ENCODE data around the gene TPK1.
"Not testable (repeated sequence)": the region's sequence is repeated elsewhere in the genome, so short reads cannot be mapped to it uniquely, and the experiment has no call there.

The TPK1 gene

GRCh38 chr7:144792050-144792449 is 43.8 kb downstream of the TPK1 start:
- Histone ChIP-seq H3K27ac (ENCODE audit: low read length) (no peak overlapping the region), H3K27me3 (ENCODE audit: low read depth, low read length) (no peaks in the 10 kb centered on the region), H3K4me3 (ENCODE audit: low read depth in 1 of 2, low read length in 2 of 2) (no peak overlapping the region), H3K4me1 (ENCODE audit: control insufficient read depth in 1 of 2, insufficient read depth in 2 of 2, low read length in 2 of 2) (no peaks in the 10 kb centered on the region), H3K9me3 (ENCODE audit: control insufficient read depth in 1 of 2, low read length in 2 of 2) (no peaks in the 10 kb centered on the region), H3K36me3 (ENCODE audit: control insufficient read depth in 1 of 2, insufficient read depth in 2 of 2, low read length in 2 of 2) (no peaks in the 10 kb centered on the region)

GRCh38 chr7:144791488-144791887 is 44.4 kb downstream of the TPK1 start:
- H3K4me3 ChIP-seq (ENCODE audit: low read depth in 1 of 2, low read length in 2 of 2), result no peak overlapping the region
- H3K4me1 ChIP-seq (ENCODE audit: control insufficient read depth in 1 of 2, insufficient read depth in 2 of 2, low read length in 2 of 2), result no peaks in the 10 kb centered on the region
- H3K9me3 ChIP-seq (ENCODE audit: control insufficient read depth in 1 of 2, low read length in 2 of 2), result no peaks in the 10 kb centered on the region
- H3K27me3 ChIP-seq (ENCODE audit: low read depth, low read length), result no peaks in the 10 kb centered on the region
- no peaks in the 10 kb centered on the region for H3K36me3 ChIP-seq (ENCODE audit: control insufficient read depth in 1 of 2, insufficient read depth in 2 of 2, low read length in 2 of 2)
- H3K27ac ChIP-seq (ENCODE audit: low read length), result no peak overlapping the region

- H3K9me3 ChIP-seq (ENCODE audit: control insufficient read depth in 1 of 2, low read length in 2 of 2), result no peaks in the 10 kb centered on the region
- H3K36me3 ChIP-seq (ENCODE audit: control insufficient read depth in 1 of 2, insufficient read depth in 2 of 2, low read length in 2 of 2), result no peaks in the 10 kb centered on the region
- H3K27ac ChIP-seq (ENCODE audit: low read length), result no peak overlapping the region
- no peak overlapping the region for H3K4me3 ChIP-seq (ENCODE audit: low read depth in 1 of 2, low read length in 2 of 2)
- no peaks in the 10 kb centered on the region for H3K4me1 ChIP-seq (ENCODE audit: control insufficient read depth in 1 of 2, insufficient read depth in 2 of 2, low read length in 2 of 2)
- H3K27me3 ChIP-seq (ENCODE audit: low read depth, low read length), result no peaks in the 10 kb centered on the region
Observed at GRCh38 chr7:144787127-144787526, 48.7 kb downstream of the TPK1 start.

- H3K4me1 ChIP-seq (ENCODE audit: control insufficient read depth in 1 of 2, insufficient read depth in 2 of 2, low read length in 2 of 2), result no peaks in the 10 kb centered on the region
Observed at GRCh38 chr7:144786522-144786921, 49.3 kb downstream of the TPK1 start.

GRCh38 chr7:144786079-144786478 is 49.8 kb downstream of the TPK1 start:
- no peaks in the 10 kb centered on the region for H3K9me3 ChIP-seq (ENCODE audit: control insufficient read depth in 1 of 2, low read length in 2 of 2)
- no peak overlapping the region for H3K4me3 ChIP-seq (ENCODE audit: low read depth in 1 of 2, low read length in 2 of 2)
- H3K36me3 ChIP-seq (ENCODE audit: control insufficient read depth in 1 of 2, insufficient read depth in 2 of 2, low read length in 2 of 2), result no peaks in the 10 kb centered on the region
- no peaks in the 10 kb centered on the region for H3K4me1 ChIP-seq (ENCODE audit: control insufficient read depth in 1 of 2, insufficient read depth in 2 of 2, low read length in 2 of 2)
- H3K27me3 ChIP-seq (ENCODE audit: low read depth, low read length), result no peaks in the 10 kb centered on the region
- H3K27ac ChIP-seq (ENCODE audit: low read length), result no peak overlapping the region

More at GRCh38 chr7:144786522-144786921, 49.3 kb downstream of the TPK1 start:
- no peaks in the 10 kb centered on the region for H3K9me3 ChIP-seq (ENCODE audit: control insufficient read depth in 1 of 2, low read length in 2 of 2)
- H3K4me3 ChIP-seq (ENCODE audit: low read depth in 1 of 2, low read length in 2 of 2), result no peak overlapping the region
- no peaks in the 10 kb centered on the region for H3K27me3 ChIP-seq (ENCODE audit: low read depth, low read length)
- H3K27ac ChIP-seq (ENCODE audit: low read length), result no peak overlapping the region
- no peaks in the 10 kb centered on the region for H3K36me3 ChIP-seq (ENCODE audit: control insufficient read depth in 1 of 2, insufficient read depth in 2 of 2, low read length in 2 of 2)

- Histone ChIP-seq H3K27me3 (ENCODE audit: low read depth, low read length) (no peaks in the 10 kb centered on the region), H3K27ac (ENCODE audit: low read length) (no peak overlapping the region), H3K4me1 (ENCODE audit: control insufficient read depth in 1 of 2, insufficient read depth in 2 of 2, low read length in 2 of 2) (no peaks in the 10 kb centered on the region), H3K36me3 (ENCODE audit: control insufficient read depth in 1 of 2, insufficient read depth in 2 of 2, low read length in 2 of 2) (no peaks in the 10 kb centered on the region), H3K4me3 (ENCODE audit: low read depth in 1 of 2, low read length in 2 of 2) (no peak overlapping the region), H3K9me3 (ENCODE audit: control insufficient read depth in 1 of 2, low read length in 2 of 2) (no peaks in the 10 kb centered on the region)
Observed at GRCh38 chr7:144785521-144785920, 50.3 kb downstream of the TPK1 start.

- no peaks in the 10 kb centered on the region for H3K36me3 ChIP-seq (ENCODE audit: control insufficient read depth in 1 of 2, insufficient read depth in 2 of 2, low read length in 2 of 2)
- no peaks in the 10 kb centered on the region for H3K4me1 ChIP-seq (ENCODE audit: control insufficient read depth in 1 of 2, insufficient read depth in 2 of 2, low read length in 2 of 2)
- H3K9me3 ChIP-seq (ENCODE audit: control insufficient read depth in 1 of 2, low read length in 2 of 2), result no peaks in the 10 kb centered on the region
- no peak overlapping the region for H3K27ac ChIP-seq (ENCODE audit: low read length)
- H3K4me3 ChIP-seq (ENCODE audit: low read depth in 1 of 2, low read length in 2 of 2), result no peak overlapping the region
- no peaks in the 10 kb centered on the region for H3K27me3 ChIP-seq (ENCODE audit: low read depth, low read length)
Observed at GRCh38 chr7:144784943-144785342, 50.9 kb downstream of the TPK1 start.

- Histone ChIP-seq H3K36me3 (ENCODE audit: control insufficient read depth in 1 of 2, insufficient read depth in 2 of 2, low read length in 2 of 2) (no peaks in the 10 kb centered on the region), H3K4me1 (ENCODE audit: control insufficient read depth in 1 of 2, insufficient read depth in 2 of 2, low read length in 2 of 2) (no peaks in the 10 kb centered on the region), H3K4me3 (ENCODE audit: low read depth in 1 of 2, low read length in 2 of 2) (no peak overlapping the region), H3K27ac (ENCODE audit: low read length) (no peak overlapping the region), H3K27me3 (ENCODE audit: low read depth, low read length) (no peaks in the 10 kb centered on the region), H3K9me3 (ENCODE audit: control insufficient read depth in 1 of 2, low read length in 2 of 2) (no peaks in the 10 kb centered on the region)
Observed at GRCh38 chr7:144784441-144784840, 51.4 kb downstream of the TPK1 start.

- no peaks in the 10 kb centered on the region for H3K9me3 ChIP-seq (ENCODE audit: control insufficient read depth in 1 of 2, low read length in 2 of 2)
- no peaks in the 10 kb centered on the region for H3K4me1 ChIP-seq (ENCODE audit: control insufficient read depth in 1 of 2, insufficient read depth in 2 of 2, low read length in 2 of 2)
- H3K36me3 ChIP-seq (ENCODE audit: control insufficient read depth in 1 of 2, insufficient read depth in 2 of 2, low read length in 2 of 2), result no peaks in the 10 kb centered on the region
- no peak overlapping the region for H3K4me3 ChIP-seq (ENCODE audit: low read depth in 1 of 2, low read length in 2 of 2)
- H3K27me3 ChIP-seq (ENCODE audit: low read depth, low read length), result no peaks in the 10 kb centered on the region
- no peak overlapping the region for H3K27ac ChIP-seq (ENCODE audit: low read length)
Observed at GRCh38 chr7:144782883-144783282, 53.0 kb downstream of the TPK1 start.

GRCh38 chr7:144780071-144780608 is 55.7 kb downstream of the TPK1 start:
- Histone ChIP-seq H3K9me3 (ENCODE audit: control insufficient read depth in 1 of 2, low read length in 2 of 2) (no peaks in the 10 kb centered on the region), H3K27ac (ENCODE audit: low read length) (no peak overlapping the region), H3K36me3 (ENCODE audit: control insufficient read depth in 1 of 2, insufficient read depth in 2 of 2, low read length in 2 of 2) (no peaks in the 10 kb centered on the region), H3K27me3 (ENCODE audit: low read depth, low read length) (no peaks in the 10 kb centered on the region), H3K4me1 (ENCODE audit: control insufficient read depth in 1 of 2, insufficient read depth in 2 of 2, low read length in 2 of 2) (no peaks in the 10 kb centered on the region), H3K4me3 (ENCODE audit: low read depth in 1 of 2, low read length in 2 of 2) (no peak overlapping the region)

GRCh38 chr7:144777889-144778288 is 58.0 kb downstream of the TPK1 start:
- not testable (repeated sequence) for H3K9me3 ChIP-seq (ENCODE audit: control insufficient read depth in 1 of 2, low read length in 2 of 2); H3K27ac ChIP-seq (ENCODE audit: low read length); H3K4me1 ChIP-seq (ENCODE audit: control insufficient read depth in 1 of 2, insufficient read depth in 2 of 2, low read length in 2 of 2); H3K4me3 ChIP-seq (ENCODE audit: low read depth in 1 of 2, low read length in 2 of 2); H3K36me3 ChIP-seq (ENCODE audit: control insufficient read depth in 1 of 2, insufficient read depth in 2 of 2, low read length in 2 of 2); H3K27me3 ChIP-seq (ENCODE audit: low read depth, low read length)

- no peaks in the 10 kb centered on the region for H3K36me3 ChIP-seq (ENCODE audit: control insufficient read depth in 1 of 2, insufficient read depth in 2 of 2, low read length in 2 of 2)
- H3K27me3 ChIP-seq (ENCODE audit: low read depth, low read length), result no peaks in the 10 kb centered on the region
- no peaks in the 10 kb centered on the region for H3K4me1 ChIP-seq (ENCODE audit: control insufficient read depth in 1 of 2, insufficient read depth in 2 of 2, low read length in 2 of 2)
- no peak overlapping the region for H3K4me3 ChIP-seq (ENCODE audit: low read depth in 1 of 2, low read length in 2 of 2)
- no peaks in the 10 kb centered on the region for H3K9me3 ChIP-seq (ENCODE audit: control insufficient read depth in 1 of 2, low read length in 2 of 2)
- H3K27ac ChIP-seq (ENCODE audit: low read length), result no peak overlapping the region
Observed at GRCh38 chr7:144777005-144777839, 58.6 kb downstream of the TPK1 start.
